HepG2 (cell line): Measurements from ENCODE around the gene PREX1.

ENCODE experiments used
- MYC ChIP-seq: sonication (generic); formaldehyde crosslinking; IDR thresholded peaks from 2 replicates; pipeline ENCODE4 v1.9.0; 2021; ENCODE audit warnings: missing genetic modification reagents, borderline replicate concordance
- TRIM22 ChIP-seq: fragments of 450-650 bp; IDR thresholded peaks from 2 replicates; pipeline ENCODE4 v1.6.1; 2017
- ZFX ChIP-seq: sonication (generic); formaldehyde crosslinking; IDR thresholded peaks from 2 replicates; pipeline ENCODE4 v1.4.0; 2020; ENCODE audit warnings: mild to moderate bottlenecking, low read depth, missing genetic modification reagents, moderate library complexity
- TF ChIP-seq, protein P1 (sequence below), 2 experiments: fragments of 450-650 bp in 1 of 2; sonication (generic) in 1 of 2; formaldehyde crosslinking in 1 of 2; IDR thresholded peaks; 2 replicates each; pipeline versions ENCODE4 v1.6.1 to v1.8.0; 2016 to 2022; ENCODE audit warnings: antibody characterized with exemption in 1 of 2, mild to moderate bottlenecking in 1 of 2, missing genetic modification reagents in 1 of 2

- no peak for TF ChIP-seq ZFX (CRISPR knock-in tag)
- TF ChIP-seq TRIM22: no peak
- TF ChIP-seq MYC: no peak
- TF ChIP-seq, protein P1, sequence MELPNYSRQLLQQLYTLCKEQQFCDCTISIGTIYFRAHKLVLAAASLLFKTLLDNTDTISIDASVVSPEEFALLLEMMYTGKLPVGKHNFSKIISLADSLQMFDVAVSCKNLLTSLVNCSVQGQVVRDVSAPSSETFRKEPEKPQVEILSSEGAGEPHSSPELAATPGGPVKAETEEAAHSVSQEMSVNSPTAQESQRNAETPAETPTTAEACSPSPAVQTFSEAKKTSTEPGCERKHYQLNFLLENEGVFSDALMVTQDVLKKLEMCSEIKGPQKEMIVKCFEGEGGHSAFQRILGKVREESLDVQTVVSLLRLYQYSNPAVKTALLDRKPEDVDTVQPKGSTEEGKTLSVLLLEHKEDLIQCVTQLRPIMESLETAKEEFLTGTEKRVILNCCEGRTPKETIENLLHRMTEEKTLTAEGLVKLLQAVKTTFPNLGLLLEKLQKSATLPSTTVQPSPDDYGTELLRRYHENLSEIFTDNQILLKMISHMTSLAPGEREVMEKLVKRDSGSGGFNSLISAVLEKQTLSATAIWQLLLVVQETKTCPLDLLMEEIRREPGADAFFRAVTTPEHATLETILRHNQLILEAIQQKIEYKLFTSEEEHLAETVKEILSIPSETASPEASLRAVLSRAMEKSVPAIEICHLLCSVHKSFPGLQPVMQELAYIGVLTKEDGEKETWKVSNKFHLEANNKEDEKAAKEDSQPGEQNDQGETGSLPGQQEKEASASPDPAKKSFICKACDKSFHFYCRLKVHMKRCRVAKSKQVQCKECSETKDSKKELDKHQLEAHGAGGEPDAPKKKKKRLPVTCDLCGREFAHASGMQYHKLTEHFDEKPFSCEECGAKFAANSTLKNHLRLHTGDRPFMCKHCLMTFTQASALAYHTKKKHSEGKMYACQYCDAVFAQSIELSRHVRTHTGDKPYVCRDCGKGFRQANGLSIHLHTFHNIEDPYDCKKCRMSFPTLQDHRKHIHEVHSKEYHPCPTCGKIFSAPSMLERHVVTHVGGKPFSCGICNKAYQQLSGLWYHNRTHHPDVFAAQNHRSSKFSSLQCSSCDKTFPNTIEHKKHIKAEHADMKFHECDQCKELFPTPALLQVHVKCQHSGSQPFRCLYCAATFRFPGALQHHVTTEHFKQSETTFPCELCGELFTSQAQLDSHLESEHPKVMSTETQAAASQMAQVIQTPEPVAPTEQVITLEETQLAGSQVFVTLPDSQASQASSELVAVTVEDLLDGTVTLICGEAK (IDR thresholded peaks at IDR 0.05): no peak
- TF ChIP-seq, protein P1 (CRISPR knock-in tag; IDR thresholded peaks at IDR 0.05): no peak
These were observed 200.7 kb downstream of the PREX1 start for GRCh38 chr20:48626938-48627736.
